Measurements from ENCODE around the gene ANXA2R. TPM values are rescaled to one million over a fixed set of nuclear protein-coding genes. Genes with fewer than 3 reads are reported as not detected.

Gene ANXA2R
- total and polyA plus RNA-seq, 9 of the 15 experiments (the other 6 are each of a cell fraction or from before 2014, with no cell fraction given), result 2.1 to 4.8 (median 3.4) TPM

- ATAC-seq, result no peak
- Histone ChIP-seq H3K9me1 (ENCODE audit: control insufficient read depth, insufficient read depth, low read length) (no peaks in the 10 kb centered on the region), H3K4me1 (replicated peaks in 1 of 2; ENCODE audit: control insufficient read depth in 2 of 2, insufficient read depth in 2 of 2, low read length in 2 of 2) (peaks cover 0 to 6% of the 10 kb centered on the region in 2 experiments; a peak in 1 of 5 replicates), H3K27me3 (ENCODE audit: control insufficient read depth in 2 of 2, insufficient read depth in 2 of 2, low read length in 2 of 2) (no peaks in the 10 kb centered on the region), H3K27ac (ENCODE audit: extremely low read depth, low read depth, low read length) (no peak overlapping the region), H4K20me1 (replicated peaks; ENCODE audit: control insufficient read depth, insufficient read depth, low read length) (no peaks in the 10 kb centered on the region), H3K79me2 (ENCODE audit: control insufficient read depth, insufficient read depth, low read length) (no peaks in the 10 kb centered on the region), H3K9me3 (replicated peaks; ENCODE audit: control insufficient read depth, insufficient read depth, low read depth, low read length) (no peaks in the 10 kb centered on the region), H3K4me3 (no peak overlapping the region), H2AFZ (ENCODE audit: low read depth, low read length) (no peak overlapping the region), H3K36me3 (ENCODE audit: control insufficient read depth, insufficient read depth, low read length) (no peaks in the 10 kb centered on the region), H3K4me2 (ENCODE audit: insufficient read depth, low read length) (no peak overlapping the region), H3K9ac (ENCODE audit: insufficient read depth in 1 of 2, low read depth in 2 of 2, low read length in 2 of 2) (no peak overlapping the region)
- CTCF ChIA-PET (ENCODE audit: low intra/inter-chr PET ratio), result no interaction called here
- in situ Hi-C loops (cut with MboI) (no loop called here), intact Hi-C loops (cut with micrococcal nuclease) (no loop called here)
- POLR2A ChIA-PET, result no interaction called here
- no peak for DNase-seq (ENCODE audit: extremely low read depth in 1 of 4, low spot score in 3 of 4)
- no TSS peak for BruUV-seq (replicated peaks)
- 46% methylated on average over 6 of the region's 6 CpGs for WGBS (ENCODE audit: insufficient coverage, low coverage, missing lambda C conversion rate)
- TF ChIP-seq RBM17 (IDR thresholded peaks at IDR 0.05; ENCODE audit: borderline replicate concordance, low read depth, low read length) (no peak), ETV5 (CRISPR knock-in tag; IDR thresholded peaks at IDR 0.05; ENCODE audit: low read depth) (no peak), SRSF7 (optimal IDR thresholded peaks at IDR 0.05; ENCODE audit: low read depth, low read length) (no peak), ZNF589 (CRISPR knock-in tag; IDR thresholded peaks at IDR 0.05; ENCODE audit: low read depth) (no peak), E2F4 (CRISPR knock-in tag; IDR thresholded peaks at IDR 0.05; ENCODE audit: low read depth) (no peak), CREM (IDR thresholded peaks at IDR 0.05; ENCODE audit: low read depth) (no peak), MAX (CRISPR knock-in tag; IDR thresholded peaks at IDR 0.05) (no peak), ZNF764 (CRISPR knock-in tag; IDR thresholded peaks at IDR 0.05; ENCODE audit: low read depth) (no peak), NFIC (IDR thresholded peaks at IDR 0.05) (no peak), RBM25 (IDR thresholded peaks at IDR 0.05; ENCODE audit: low read depth, low read length, severe bottlenecking) (no peak), DEAF1 (CRISPR knock-in tag; IDR thresholded peaks at IDR 0.05) (no peak)
- TF ChIP-seq, protein P1, sequence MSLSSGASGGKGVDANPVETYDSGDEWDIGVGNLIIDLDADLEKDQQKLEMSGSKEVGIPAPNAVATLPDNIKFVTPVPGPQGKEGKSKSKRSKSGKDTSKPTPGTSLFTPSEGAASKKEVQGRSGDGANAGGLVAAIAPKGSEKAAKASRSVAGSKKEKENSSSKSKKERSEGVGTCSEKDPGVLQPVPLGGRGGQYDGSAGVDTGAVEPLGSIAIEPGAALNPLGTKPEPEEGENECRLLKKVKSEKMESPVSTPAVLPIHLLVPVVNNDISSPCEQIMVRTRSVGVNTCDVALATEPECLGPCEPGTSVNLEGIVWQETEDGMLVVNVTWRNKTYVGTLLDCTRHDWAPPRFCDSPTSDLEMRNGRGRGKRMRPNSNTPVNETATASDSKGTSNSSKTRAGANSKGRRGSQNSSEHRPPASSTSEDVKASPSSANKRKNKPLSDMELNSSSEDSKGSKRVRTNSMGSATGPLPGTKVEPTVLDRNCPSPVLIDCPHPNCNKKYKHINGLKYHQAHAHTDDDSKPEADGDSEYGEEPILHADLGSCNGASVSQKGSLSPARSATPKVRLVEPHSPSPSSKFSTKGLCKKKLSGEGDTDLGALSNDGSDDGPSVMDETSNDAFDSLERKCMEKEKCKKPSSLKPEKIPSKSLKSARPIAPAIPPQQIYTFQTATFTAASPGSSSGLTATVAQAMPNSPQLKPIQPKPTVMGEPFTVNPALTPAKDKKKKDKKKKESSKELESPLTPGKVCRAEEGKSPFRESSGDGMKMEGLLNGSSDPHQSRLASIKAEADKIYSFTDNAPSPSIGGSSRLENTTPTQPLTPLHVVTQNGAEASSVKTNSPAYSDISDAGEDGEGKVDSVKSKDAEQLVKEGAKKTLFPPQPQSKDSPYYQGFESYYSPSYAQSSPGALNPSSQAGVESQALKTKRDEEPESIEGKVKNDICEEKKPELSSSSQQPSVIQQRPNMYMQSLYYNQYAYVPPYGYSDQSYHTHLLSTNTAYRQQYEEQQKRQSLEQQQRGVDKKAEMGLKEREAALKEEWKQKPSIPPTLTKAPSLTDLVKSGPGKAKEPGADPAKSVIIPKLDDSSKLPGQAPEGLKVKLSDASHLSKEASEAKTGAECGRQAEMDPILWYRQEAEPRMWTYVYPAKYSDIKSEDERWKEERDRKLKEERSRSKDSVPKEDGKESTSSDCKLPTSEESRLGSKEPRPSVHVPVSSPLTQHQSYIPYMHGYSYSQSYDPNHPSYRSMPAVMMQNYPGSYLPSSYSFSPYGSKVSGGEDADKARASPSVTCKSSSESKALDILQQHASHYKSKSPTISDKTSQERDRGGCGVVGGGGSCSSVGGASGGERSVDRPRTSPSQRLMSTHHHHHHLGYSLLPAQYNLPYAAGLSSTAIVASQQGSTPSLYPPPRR (CRISPR knock-in tag; IDR thresholded peaks at IDR 0.05; ENCODE audit: borderline replicate concordance), result no peak
- FAIRE-seq, result no peak
Observed at GRCh38 chr5:43000914-43001313, 39.2 kb downstream of the ANXA2R start.

Data from K562 (cell line).